PFSK-1 (cell line): ENCODE data around the gene EBF4.

Experiments used
- FOXP2 ChIP-seq: optimal IDR thresholded peaks from 2 replicates; pipeline ENCODE3; 2011; ENCODE audit warnings: borderline replicate concordance, control low read depth, inconsistent platforms; ENCODE audit not compliant: insufficient read depth; ENCODE audit errors: extremely low read length, extremely low read depth
- POLR2AphosphoS5 ChIP-seq: IDR thresholded peaks from 2 replicates; pipeline ENCODE4 v1.6.1; 2012; ENCODE audit warnings: low read depth, mild to moderate bottlenecking, control low read depth, low read length, moderate library complexity
- SIN3A ChIP-seq: IDR thresholded peaks from 2 replicates; pipeline ENCODE4 v1.6.1; 2012; ENCODE audit warnings: mild to moderate bottlenecking, low read length, moderate library complexity, borderline replicate concordance; ENCODE audit not compliant: insufficient read depth
- TAF1 ChIP-seq: IDR thresholded peaks from 2 replicates; pipeline ENCODE4 v1.6.1; 2012; ENCODE audit warnings: low read length, control low read depth, borderline replicate concordance; ENCODE audit not compliant: insufficient read depth
- TF ChIP-seq, protein P1 (sequence below), 2 experiments: IDR thresholded peaks; 2 replicates each; pipeline versions ENCODE4 v1.6.1 to v1.8.0; 2011 to 2012; ENCODE audit warnings: low read depth in 2 of 2, low read length in 2 of 2, control low read depth in 1 of 2, inconsistent platforms in 1 of 2, mild to moderate bottlenecking in 1 of 2, moderate library complexity in 1 of 2; ENCODE audit not compliant: insufficient read depth in 1 of 2

The EBF4 gene

DNA sequence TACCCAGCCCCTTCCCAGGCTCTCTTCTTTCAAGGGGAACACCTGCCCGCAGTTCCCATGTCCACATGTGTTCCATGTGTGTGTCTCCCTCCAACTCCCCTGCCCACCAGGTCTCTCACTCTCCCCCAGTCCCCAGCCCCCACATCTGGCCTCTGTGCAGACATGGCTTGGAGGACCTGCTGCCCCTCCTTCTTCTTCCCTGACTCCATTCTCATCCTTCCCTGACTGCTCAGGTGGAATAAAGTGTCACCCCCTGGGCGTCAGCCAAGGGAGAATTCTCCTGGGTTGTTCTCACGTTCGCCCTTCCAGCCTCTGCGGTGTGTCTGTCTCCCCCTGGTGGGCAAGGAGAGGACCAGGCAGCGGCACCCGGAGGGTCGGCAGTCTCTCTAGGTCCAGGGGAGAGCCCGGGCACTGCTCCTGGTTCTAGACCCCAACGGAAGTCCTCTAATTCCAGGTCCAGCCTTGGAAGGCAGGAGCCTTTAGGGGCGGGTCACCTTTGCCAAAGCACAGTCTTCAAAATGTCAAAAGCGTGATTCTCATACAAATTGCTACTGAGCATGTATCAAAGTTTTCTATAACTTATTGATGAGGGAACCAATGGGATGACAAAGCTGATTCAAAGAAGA, 50.5 kb downstream of the EBF4 start:
- no peak for TF ChIP-seq TAF1
- no peak for TF ChIP-seq POLR2AphosphoS5
- TF ChIP-seq, protein P1, sequence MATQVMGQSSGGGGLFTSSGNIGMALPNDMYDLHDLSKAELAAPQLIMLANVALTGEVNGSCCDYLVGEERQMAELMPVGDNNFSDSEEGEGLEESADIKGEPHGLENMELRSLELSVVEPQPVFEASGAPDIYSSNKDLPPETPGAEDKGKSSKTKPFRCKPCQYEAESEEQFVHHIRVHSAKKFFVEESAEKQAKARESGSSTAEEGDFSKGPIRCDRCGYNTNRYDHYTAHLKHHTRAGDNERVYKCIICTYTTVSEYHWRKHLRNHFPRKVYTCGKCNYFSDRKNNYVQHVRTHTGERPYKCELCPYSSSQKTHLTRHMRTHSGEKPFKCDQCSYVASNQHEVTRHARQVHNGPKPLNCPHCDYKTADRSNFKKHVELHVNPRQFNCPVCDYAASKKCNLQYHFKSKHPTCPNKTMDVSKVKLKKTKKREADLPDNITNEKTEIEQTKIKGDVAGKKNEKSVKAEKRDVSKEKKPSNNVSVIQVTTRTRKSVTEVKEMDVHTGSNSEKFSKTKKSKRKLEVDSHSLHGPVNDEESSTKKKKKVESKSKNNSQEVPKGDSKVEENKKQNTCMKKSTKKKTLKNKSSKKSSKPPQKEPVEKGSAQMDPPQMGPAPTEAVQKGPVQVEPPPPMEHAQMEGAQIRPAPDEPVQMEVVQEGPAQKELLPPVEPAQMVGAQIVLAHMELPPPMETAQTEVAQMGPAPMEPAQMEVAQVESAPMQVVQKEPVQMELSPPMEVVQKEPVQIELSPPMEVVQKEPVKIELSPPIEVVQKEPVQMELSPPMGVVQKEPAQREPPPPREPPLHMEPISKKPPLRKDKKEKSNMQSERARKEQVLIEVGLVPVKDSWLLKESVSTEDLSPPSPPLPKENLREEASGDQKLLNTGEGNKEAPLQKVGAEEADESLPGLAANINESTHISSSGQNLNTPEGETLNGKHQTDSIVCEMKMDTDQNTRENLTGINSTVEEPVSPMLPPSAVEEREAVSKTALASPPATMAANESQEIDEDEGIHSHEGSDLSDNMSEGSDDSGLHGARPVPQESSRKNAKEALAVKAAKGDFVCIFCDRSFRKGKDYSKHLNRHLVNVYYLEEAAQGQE (IDR thresholded peaks at IDR 0.05; ENCODE audit: insufficient read depth in 1 of 2, low read depth in 2 of 2, low read length in 2 of 2) = no peak
- no peak for TF ChIP-seq FOXP2
- no peak for TF ChIP-seq SIN3A

DNA sequence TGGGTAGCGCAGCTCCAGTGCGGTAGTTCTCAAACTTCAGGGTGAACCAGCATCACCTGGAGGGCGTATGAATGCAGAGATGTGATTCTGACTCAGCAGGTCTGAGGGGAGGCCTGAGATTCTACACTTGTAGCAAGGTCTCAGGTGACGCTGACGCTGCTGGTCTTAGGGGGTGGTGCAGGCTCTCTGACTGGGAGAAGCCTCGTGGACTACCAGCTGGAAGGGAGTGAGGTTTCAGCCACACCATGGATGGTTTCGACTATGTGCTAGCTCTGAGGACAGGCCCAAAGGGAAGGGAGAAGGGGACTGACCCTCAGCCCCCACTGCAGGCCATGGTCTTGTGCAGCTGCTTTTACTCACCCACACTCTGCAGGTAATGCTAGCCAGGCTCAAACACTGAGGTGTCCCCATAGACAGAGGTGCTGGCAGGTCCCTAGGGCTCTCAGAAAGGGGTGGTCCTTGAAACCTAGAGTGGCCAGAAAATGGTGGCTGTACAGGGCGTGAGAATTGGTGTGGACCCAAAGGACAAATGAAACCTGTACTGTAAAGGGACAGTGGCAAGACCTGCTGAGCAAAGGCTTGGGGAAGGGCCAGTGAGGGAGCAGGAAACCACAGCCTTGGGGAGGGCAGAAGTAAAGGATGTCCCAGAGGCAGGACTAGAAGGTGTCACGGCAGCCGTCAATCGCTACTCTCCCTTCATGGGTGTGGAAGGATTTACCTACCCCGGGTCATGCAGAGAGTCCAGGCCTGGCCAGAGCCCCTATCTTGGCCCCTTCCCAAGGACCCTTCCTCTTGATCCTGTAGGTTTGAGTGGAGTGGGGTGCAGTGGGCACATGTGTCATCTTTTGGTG, 52.7 kb downstream of the EBF4 start:
- TF ChIP-seq TAF1 (no peak), POLR2AphosphoS5 (no peak), FOXP2 (no peak), SIN3A (no peak)
- TF ChIP-seq, protein P1 (IDR thresholded peaks at IDR 0.05; ENCODE audit: insufficient read depth in 1 of 2, low read depth in 2 of 2, low read length in 2 of 2) = no peak

DNA sequence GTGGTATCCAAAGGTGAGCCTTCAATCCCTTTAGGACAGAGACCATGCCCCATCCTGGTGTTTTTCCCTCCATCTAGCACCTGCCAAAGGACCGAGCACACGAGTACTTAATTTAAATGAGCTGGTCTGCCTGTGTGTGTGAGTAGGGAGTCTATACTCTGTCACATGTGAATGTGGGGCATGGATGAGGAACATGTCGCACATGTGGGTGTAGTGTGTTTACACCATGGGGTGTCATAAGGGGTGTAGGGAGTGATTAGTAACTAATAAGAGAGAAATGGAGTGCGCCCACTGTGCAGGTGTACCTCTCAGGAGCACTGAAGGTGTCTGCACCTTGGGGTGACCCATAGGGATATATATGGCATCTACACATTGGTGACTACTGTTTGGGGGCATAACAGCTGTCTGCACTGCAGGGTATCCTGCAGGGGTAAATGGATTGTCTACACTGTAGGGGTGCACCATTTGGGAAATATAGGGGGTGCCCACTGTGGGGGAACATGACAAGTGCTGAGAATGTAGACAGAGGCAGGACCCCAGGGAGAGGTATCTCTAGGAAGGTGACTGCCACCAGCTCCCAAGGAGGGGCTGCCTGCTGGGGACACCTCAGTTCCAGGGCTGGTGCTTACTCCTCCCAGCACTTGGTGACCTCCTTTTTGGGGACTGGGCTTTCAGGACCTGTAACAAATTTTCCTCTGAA, 53.5 kb downstream of the EBF4 start:
- TF ChIP-seq, protein P1 (IDR thresholded peaks at IDR 0.05; ENCODE audit: insufficient read depth in 1 of 2, low read depth in 2 of 2, low read length in 2 of 2) = no peak
- TF ChIP-seq FOXP2 = no peak
- TF ChIP-seq TAF1 = no peak
- no peak for TF ChIP-seq SIN3A
- no peak for TF ChIP-seq POLR2AphosphoS5

DNA sequence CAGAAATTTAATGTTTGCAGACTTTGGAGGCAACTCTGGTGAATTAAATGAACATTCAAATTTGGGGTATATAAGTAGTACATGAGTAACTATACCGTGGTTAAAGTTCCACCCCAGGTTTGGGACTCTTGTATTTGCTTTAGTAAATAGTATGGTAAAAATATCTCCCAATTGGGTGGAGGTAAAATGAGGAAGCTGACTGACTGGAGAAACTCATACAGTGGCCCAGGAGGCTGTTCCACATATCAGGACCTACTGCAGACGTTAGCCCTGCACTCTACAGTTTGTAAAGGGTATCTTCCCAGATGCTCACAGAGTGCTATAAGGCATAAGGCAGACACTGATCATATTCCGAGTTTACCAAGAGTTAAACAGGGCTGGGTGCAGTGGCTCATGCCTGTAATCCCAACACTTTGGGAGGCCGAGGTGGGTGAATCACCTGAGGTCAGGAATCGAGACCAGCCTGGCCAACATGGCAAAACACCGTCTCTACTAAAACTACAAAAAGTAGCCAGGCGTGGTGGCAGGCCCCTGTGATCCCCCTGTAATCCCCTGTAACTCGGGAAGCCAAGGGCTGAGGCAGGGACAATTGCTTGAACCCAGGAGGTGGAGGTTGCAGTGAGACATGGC, 54.2 kb downstream of the EBF4 start:
- TF ChIP-seq, protein P1 (IDR thresholded peaks at IDR 0.05; ENCODE audit: insufficient read depth in 1 of 2, low read depth in 2 of 2, low read length in 2 of 2) = no peak
- TF ChIP-seq TAF1 (no peak), POLR2AphosphoS5 (no peak), SIN3A (no peak), FOXP2 (no peak)
